SK-N-SH (cell line): ENCODE measurements around the gene CRYBA1. TPM values are rescaled to one million over a fixed set of nuclear protein-coding genes. Genes with fewer than 3 reads are reported as not detected.

Experiments used
- CTCF ChIA-PET: fragments of 300-600, 350-600 bp; formaldehyde crosslinking; extraction: SDS; loops from one replicate; lab custom pipeline; 2021; lab: Yijun Ruan, JAX
- POLR2A ChIA-PET: fragments of 350-600 bp; sonication (Branson Sonifier 250); formaldehyde crosslinking; extraction: SDS; loops from one replicate; lab custom pipeline; 2020; ENCODE audit warnings: antibody characterized with exemption, inconsistent platforms; lab: Yijun Ruan, JAX
- DNase-seq: peaks from one replicate; pipeline ENCODE4 v3.0.0; 2012
- H2AFZ ChIP-seq: fragments of 200-600 bp; sonication (generic); 2 replicates; pipeline ENCODE4 v1.8.1; 2016; ENCODE audit warnings: antibody characterized with exemption, mild to moderate bottlenecking, low read depth
- H3F3A ChIP-seq: fragments of 200-600 bp; sonication (generic); replicated peaks from 2 replicates; pipeline ENCODE3; 2016; ENCODE audit warnings: antibody characterized with exemption, mild to moderate bottlenecking; ENCODE audit not compliant: insufficient read depth
- H3K27ac ChIP-seq, 2 experiments: fragments of 200-500 bp in 1 of 2; fragments of 200-600 bp in 1 of 2; sonication (Bioruptor generic) in 1 of 2; sonication (generic), shearing (Covaris generic) in 1 of 2; 2 replicates each; pipeline versions ENCODE4 v1.5.1 to v1.6.1; 2014 to 2016; ENCODE audit warnings: low read depth in 2 of 2, inconsistent platforms in 1 of 2, low read length in 1 of 2, mild to moderate bottlenecking in 1 of 2, mixed read lengths in 1 of 2
- H3K27me3 ChIP-seq: fragments of 200-600 bp; sonication (generic), shearing (Covaris generic); 2 replicates; pipeline ENCODE4 v1.6.1; 2016; ENCODE audit warnings: mixed run types; ENCODE audit not compliant: insufficient read depth
- H3K36me3 ChIP-seq, 2 experiments: fragments of 200-500 bp in 1 of 2; fragments of 200-600 bp in 1 of 2; sonication (Bioruptor generic) in 1 of 2; sonication (generic) in 1 of 2; replicated peaks in 1 of 2; 2 replicates each; pipeline versions ENCODE3 to v1.5.1; 2014 to 2016; ENCODE audit warnings: low read length in 1 of 2, mild to moderate bottlenecking in 1 of 2; ENCODE audit not compliant: insufficient read depth in 2 of 2, control insufficient read depth in 1 of 2
- H3K4me1 ChIP-seq, 2 experiments: fragments of 200-500 bp in 1 of 2; fragments of 200-600 bp in 1 of 2; sonication (Bioruptor generic) in 1 of 2; sonication (generic), shearing (Covaris generic) in 1 of 2; 2 replicates each; pipeline versions ENCODE4 v1.5.1 to v1.6.1; 2014 to 2016; ENCODE audit warnings: low read depth in 1 of 2, low read length in 1 of 2, mixed run types in 1 of 2; ENCODE audit not compliant: insufficient read depth in 2 of 2, control insufficient read depth in 1 of 2
- H3K4me2 ChIP-seq: fragments of 200-600 bp; sonication (generic), shearing (Covaris generic); 2 replicates; pipeline ENCODE4 v1.6.1; 2017; ENCODE audit warnings: mixed run types
- H3K4me3 ChIP-seq, 2 experiments: fragments of 200-500 bp in 1 of 2; fragments of 200-600 bp in 1 of 2; sonication (Bioruptor generic) in 1 of 2; sonication (generic), shearing (Covaris generic) in 1 of 2; 2 replicates each; pipeline versions ENCODE4 v1.5.1 to v1.8.1; 2014 to 2016; ENCODE audit warnings: low read depth in 2 of 2, inconsistent platforms in 1 of 2, low read length in 1 of 2, mild to moderate bottlenecking in 1 of 2, mixed read lengths in 1 of 2, moderate library complexity in 1 of 2
- H3K79me2 ChIP-seq: fragments of 200-600 bp; sonication (generic); 2 replicates; pipeline ENCODE4 v1.8.1; 2017; ENCODE audit warnings: mild to moderate bottlenecking; ENCODE audit not compliant: insufficient read depth
- H3K9ac ChIP-seq: fragments of 200-600 bp; sonication (generic); 2 replicates; pipeline ENCODE4 v1.6.1; 2017; ENCODE audit warnings: mixed run types
- H3K9me2 ChIP-seq: fragments of 200-600 bp; sonication (generic); 2 replicates; pipeline ENCODE4 v1.6.1; 2017; ENCODE audit warnings: mixed run types
- H3K9me3 ChIP-seq: fragments of 200-600 bp; sonication (generic); 2 replicates; pipeline ENCODE4 v1.6.1; 2017; ENCODE audit warnings: mixed run types, mild to moderate bottlenecking, moderate library complexity
- H4K20me1 ChIP-seq: fragments of 200-600 bp; sonication (generic); 2 replicates; pipeline ENCODE4 v1.6.1; 2017; ENCODE audit warnings: mild to moderate bottlenecking, mixed run types; ENCODE audit not compliant: insufficient read depth
- CHD2 ChIP-seq: fragments of 150-350 bp; IDR thresholded peaks from 2 replicates; pipeline ENCODE4 v1.6.1; 2018; ENCODE audit warnings: low read length; ENCODE audit not compliant: partially characterized antibody
- ELF1 ChIP-seq: IDR thresholded peaks from 2 replicates; pipeline ENCODE4 v1.4.0; 2012
- EP300 ChIP-seq, 2 experiments: IDR thresholded peaks; 2 replicates each; pipeline versions ENCODE4 v1.4.0 to v1.6.1; 2012; ENCODE audit warnings: borderline replicate concordance in 1 of 2, low read depth in 1 of 2, low read length in 1 of 2
- EZH2phosphoT487 ChIP-seq: fragments of 200-600 bp; sonication (generic); IDR thresholded peaks from 2 replicates; pipeline ENCODE4 v1.6.1; 2017; ENCODE audit warnings: low read depth, mixed run types, mild to moderate bottlenecking, antibody characterized with exemption, moderate library complexity, borderline replicate concordance
- IRF3 ChIP-seq: fragments of 150-350 bp; IDR thresholded peaks from 2 replicates; pipeline ENCODE4 v1.6.1; 2016; ENCODE audit warnings: mild to moderate bottlenecking, low read depth, low read length
- MXI1 ChIP-seq: IDR thresholded peaks from 2 replicates; pipeline ENCODE4 v1.6.1; 2012; ENCODE audit warnings: mild to moderate bottlenecking, low read depth, low read length, improper control_type of control experiment
- NFIC ChIP-seq: IDR thresholded peaks from 2 replicates; pipeline ENCODE4 v1.4.0; 2012; ENCODE audit warnings: borderline replicate concordance
- POLR2AphosphoS5 ChIP-seq: IDR thresholded peaks from 2 replicates; pipeline ENCODE4 v1.6.1; 2012; ENCODE audit warnings: low read depth, low read length
- RAD21 ChIP-seq: IDR thresholded peaks from 2 replicates; pipeline ENCODE4 v1.6.1; 2012; ENCODE audit warnings: mild to moderate bottlenecking, low read length
- RCOR1 ChIP-seq: fragments of 150-350 bp; IDR thresholded peaks from 2 replicates; pipeline ENCODE4 v1.6.1; 2017; ENCODE audit warnings: antibody characterized with exemption, low read length
- RFX5 ChIP-seq: IDR thresholded peaks from 2 replicates; pipeline ENCODE4 v1.6.1; 2012; ENCODE audit warnings: mild to moderate bottlenecking, improper control_type of control experiment, low read length
- RXRA ChIP-seq: IDR thresholded peaks from 2 replicates; pipeline ENCODE4 v1.4.0; 2012; ENCODE audit warnings: low read depth, mild to moderate bottlenecking, borderline replicate concordance
- SIN3A ChIP-seq: IDR thresholded peaks from 2 replicates; pipeline ENCODE4 v1.6.1; 2012; ENCODE audit warnings: low read depth, mild to moderate bottlenecking, low read length, moderate library complexity, borderline replicate concordance
- SMC3 ChIP-seq: IDR thresholded peaks from 2 replicates; pipeline ENCODE4 v1.6.1; 2012; ENCODE audit warnings: low read depth, low read length, improper control_type of control experiment
- TAF1 ChIP-seq: IDR thresholded peaks from 2 replicates; pipeline ENCODE4 v1.6.1; 2012; ENCODE audit warnings: low read depth, mild to moderate bottlenecking, low read length, moderate library complexity, borderline replicate concordance
- USF1 ChIP-seq: IDR thresholded peaks from 2 replicates; pipeline ENCODE4 v1.4.0; 2012; ENCODE audit warnings: low read depth, borderline replicate concordance
- YY1 ChIP-seq: IDR thresholded peaks from 2 replicates; pipeline ENCODE4 v1.4.0; 2012; ENCODE audit warnings: low read depth, mild to moderate bottlenecking
- WGBS: methylation state at CpG from one replicate; pipeline ENCODE4 v1.1.6; 2017; ENCODE audit warnings: low lambda C conversion rate; 5-methylcytosine and 5-hydroxymethylcytosine counted together
- polyA plus RNA-seq, 3 experiments: library from polyadenylated mRNA; depleted of rRNA; stranded (reverse); fragments of >200 nt; gene quantifications; 2 replicates each; pipeline ENCODE4 v1.2.3, GENCODE V29; 2012

The CRYBA1 gene
- polyA plus RNA-seq, 1 of the 3 experiments (the other 2 are of a cell fraction) = not detected

GRCh38 chr17:29214215-29215146 is 32.2 kb upstream of the CRYBA1 start:
- POLR2A ChIA-PET = interaction anchor here (0.5 kb wide), 1 partner anchor 22 kb away, joined by 3 read pairs; no protein-coding TSS in a partner anchor
- TF ChIP-seq EZH2phosphoT487 (no peak), IRF3 (no peak), SIN3A (no peak), RFX5 (no peak), EP300 (IDR thresholded peaks at IDR 0.05; ENCODE audit: borderline replicate concordance in 1 of 2, low read depth in 1 of 2, low read length in 1 of 2) (no peak), NFIC (no peak), MXI1 (no peak), POLR2AphosphoS5 (no peak), ELF1 (no peak), RCOR1 (no peak), USF1 (no peak), SMC3 (no peak), TAF1 (no peak), YY1 (no peak), CHD2 (no peak), RXRA (no peak), RAD21 (no peak)
- 78% methylated on average over 6 of the region's 8 CpGs for whole genome bisulfite sequencing
- H3K9me3 ChIP-seq = no peaks in the 10 kb centered on the region
- H3K4me3 ChIP-seq = no peak overlapping the region
- H3K27me3 ChIP-seq = no peaks in the 10 kb centered on the region
- peaks cover 0 to 2% of the 10 kb centered on the region in 2 experiments; a peak in 1 of 4 replicates for H3K4me1 ChIP-seq
- H3K9me2 ChIP-seq = no peaks in the 10 kb centered on the region
- no peak overlapping the region for H3K27ac ChIP-seq
- no peaks in the 10 kb centered on the region for H3K79me2 ChIP-seq
- no peak overlapping the region for H3K9ac ChIP-seq
- H3K36me3 ChIP-seq = no peaks in the 10 kb centered on the region
- no peak for DNase-seq
- CTCF ChIA-PET = interaction anchor here (0.7 to 19.8 kb wide), 5 partner anchors 30 to 487 kb away, joined by 3 to 438 read pairs (median 4); no protein-coding TSS in a partner anchor
- no peak overlapping the region for H2AFZ ChIP-seq
- no peaks in the 10 kb centered on the region for H4K20me1 ChIP-seq
- H3F3A ChIP-seq = no peaks in the 10 kb centered on the region
- H3K4me2 ChIP-seq = no peak overlapping the region
